ENCODE results near the gene TSHZ3. TPM values are rescaled to one million over a fixed set of nuclear protein-coding genes. Genes with fewer than 3 reads are reported as not detected.

The TSHZ3 gene
- total and polyA plus RNA-seq, 4 donors, result 1.9 to 12.9 (median 7.0) TPM

DNA sequence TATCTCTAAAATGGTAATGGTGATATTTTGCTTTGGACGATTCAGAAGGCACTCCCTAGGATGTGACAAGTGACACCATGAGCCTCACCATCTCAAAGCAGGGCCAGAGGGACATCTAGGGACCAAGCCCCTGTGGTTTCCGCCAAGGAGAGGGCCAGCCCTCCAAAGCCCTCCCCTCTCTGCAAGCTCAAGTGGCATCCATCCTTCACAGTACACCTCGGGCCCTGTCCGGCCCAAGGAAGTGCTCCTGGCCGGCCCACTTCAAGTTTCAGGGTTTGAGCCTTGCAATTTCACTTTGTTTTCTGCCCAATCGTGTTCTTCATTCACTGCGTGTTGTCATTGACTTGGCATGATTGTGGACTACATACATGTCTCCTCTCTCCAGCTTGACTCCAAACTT is 82.5 kb downstream of the TSHZ3 start:
- H3K4me1 ChIP-seq (ENCODE audit: control insufficient read depth in 5 of 5, insufficient read depth in 5 of 5, low read length in 5 of 5), result peaks cover 0 to 15% (median 0%) of the 10 kb centered on the region in 5 donors
- no peak overlapping the region for H3K4me3 ChIP-seq
- 87 to 93% methylated on average over 7 of the region's 7 CpGs for WGBS, 2 donors
- DNase-seq, result no peak
- H3K27ac ChIP-seq (ENCODE audit: low read depth in 1 of 2, low read length in 1 of 2), result no peak overlapping the region
- no peaks in the 10 kb centered on the region for H3K27me3 ChIP-seq (ENCODE audit: control insufficient read depth in 3 of 3, insufficient read depth in 3 of 3, low read length in 2 of 3)
- ATAC-seq (ENCODE audit: insufficient read depth, low FRiP score), result no peak
- no peaks in the 10 kb centered on the region for H3K9me3 ChIP-seq (ENCODE audit: control insufficient read depth in 4 of 4, insufficient read depth in 3 of 4, low read length in 3 of 4)
- no peaks in the 10 kb centered on the region for H3K36me3 ChIP-seq (ENCODE audit: control insufficient read depth in 4 of 4, insufficient read depth in 4 of 4, low read length in 4 of 4)
- H3K9ac ChIP-seq (ENCODE audit: insufficient read depth in 1 of 2, low read length in 2 of 2), result no peak overlapping the region
- TF ChIP-seq, protein P1, sequence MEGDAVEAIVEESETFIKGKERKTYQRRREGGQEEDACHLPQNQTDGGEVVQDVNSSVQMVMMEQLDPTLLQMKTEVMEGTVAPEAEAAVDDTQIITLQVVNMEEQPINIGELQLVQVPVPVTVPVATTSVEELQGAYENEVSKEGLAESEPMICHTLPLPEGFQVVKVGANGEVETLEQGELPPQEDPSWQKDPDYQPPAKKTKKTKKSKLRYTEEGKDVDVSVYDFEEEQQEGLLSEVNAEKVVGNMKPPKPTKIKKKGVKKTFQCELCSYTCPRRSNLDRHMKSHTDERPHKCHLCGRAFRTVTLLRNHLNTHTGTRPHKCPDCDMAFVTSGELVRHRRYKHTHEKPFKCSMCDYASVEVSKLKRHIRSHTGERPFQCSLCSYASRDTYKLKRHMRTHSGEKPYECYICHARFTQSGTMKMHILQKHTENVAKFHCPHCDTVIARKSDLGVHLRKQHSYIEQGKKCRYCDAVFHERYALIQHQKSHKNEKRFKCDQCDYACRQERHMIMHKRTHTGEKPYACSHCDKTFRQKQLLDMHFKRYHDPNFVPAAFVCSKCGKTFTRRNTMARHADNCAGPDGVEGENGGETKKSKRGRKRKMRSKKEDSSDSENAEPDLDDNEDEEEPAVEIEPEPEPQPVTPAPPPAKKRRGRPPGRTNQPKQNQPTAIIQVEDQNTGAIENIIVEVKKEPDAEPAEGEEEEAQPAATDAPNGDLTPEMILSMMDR (IDR thresholded peaks at IDR 0.05; ENCODE audit: control extremely low read depth, extremely low read depth), result no peak

- H3K4me3 ChIP-seq, result no peak overlapping the region
- TF ChIP-seq, protein P1 (IDR thresholded peaks at IDR 0.05; ENCODE audit: control extremely low read depth, extremely low read depth), result no peak
- H3K9ac ChIP-seq (ENCODE audit: insufficient read depth in 1 of 2, low read length in 2 of 2), result no peak overlapping the region
- 88 to 92% methylated on average over 4 of the region's 4 CpGs for WGBS, 2 donors
- H3K36me3 ChIP-seq (ENCODE audit: control insufficient read depth in 4 of 4, insufficient read depth in 4 of 4, low read length in 4 of 4), result no peaks in the 10 kb centered on the region
- no peak overlapping the region for H3K27ac ChIP-seq (ENCODE audit: low read depth in 1 of 2, low read length in 1 of 2)
- no peaks in the 10 kb centered on the region for H3K27me3 ChIP-seq (ENCODE audit: control insufficient read depth in 3 of 3, insufficient read depth in 3 of 3, low read length in 2 of 3)
- H3K4me1 ChIP-seq (ENCODE audit: control insufficient read depth in 5 of 5, insufficient read depth in 5 of 5, low read length in 5 of 5), result peaks cover 0 to 19% (median 1%) of the 10 kb centered on the region in 5 donors
- no peak for ATAC-seq (ENCODE audit: insufficient read depth, low FRiP score)
- H3K9me3 ChIP-seq (ENCODE audit: control insufficient read depth in 4 of 4, insufficient read depth in 3 of 4, low read length in 3 of 4), result no peaks in the 10 kb centered on the region
- no peak for DNase-seq
Measured at GRCh38 chr19:31266196-31266595, 83.0 kb downstream of the TSHZ3 start.

- no peaks in the 10 kb centered on the region for H3K36me3 ChIP-seq (ENCODE audit: control insufficient read depth in 4 of 4, insufficient read depth in 4 of 4, low read length in 4 of 4)
- no peaks in the 10 kb centered on the region for H3K9me3 ChIP-seq (ENCODE audit: control insufficient read depth in 4 of 4, insufficient read depth in 3 of 4, low read length in 3 of 4)
- H3K4me1 ChIP-seq (ENCODE audit: control insufficient read depth in 5 of 5, insufficient read depth in 5 of 5, low read length in 5 of 5), result peaks cover 0 to 19% (median 2%) of the 10 kb centered on the region in 5 donors
- DNase-seq (no peak), ATAC-seq (ENCODE audit: insufficient read depth, low FRiP score) (no peak)
- no peak overlapping the region for H3K27ac ChIP-seq (ENCODE audit: low read depth in 1 of 2, low read length in 1 of 2)
- H3K4me3 ChIP-seq, result no peak overlapping the region
- no peak overlapping the region for H3K9ac ChIP-seq (ENCODE audit: insufficient read depth in 1 of 2, low read length in 2 of 2)
- TF ChIP-seq, protein P1 (IDR thresholded peaks at IDR 0.05; ENCODE audit: control extremely low read depth, extremely low read depth), result no peak
- WGBS, 2 donors, result 73 to 77% methylated on average over 9 of the region's 9 CpGs
- no peaks in the 10 kb centered on the region for H3K27me3 ChIP-seq (ENCODE audit: control insufficient read depth in 3 of 3, insufficient read depth in 3 of 3, low read length in 2 of 3)
Measured at GRCh38 chr19:31264041-31264778, 85.0 kb downstream of the TSHZ3 start.

All from lung (tissue), 12 donors.